Vagina (tissue), 2 donors: Measurements from ENCODE around the gene CCDC102B. TPM values are rescaled to one million over a fixed set of nuclear protein-coding genes. Genes with fewer than 3 reads are reported as not detected.

Source experiments
- DNase-seq, 2 donors: peaks; one replicate each; pipeline ENCODE4 v3.0.0-alpha.2; 2017; ENCODE audit errors: extremely low spot score in 2 of 2
- H3K27ac ChIP-seq: fragments of 200-600 bp; sonication (generic); one replicate; pipeline ENCODE4 v1.5.1; 2019
- H3K27me3 ChIP-seq: fragments of 200-600 bp; sonication (generic); one replicate; pipeline ENCODE4 v1.5.1; 2019
- H3K36me3 ChIP-seq, 2 donors: fragments of 200-600 bp; sonication (generic); one replicate each; pipeline ENCODE4 v1.5.1; 2017 to 2019
- H3K4me1 ChIP-seq: fragments of 200-600 bp; sonication (generic); one replicate; pipeline ENCODE4 v1.5.1; 2019
- H3K4me3 ChIP-seq, 2 donors: fragments of 200-600 bp; sonication (generic); 1 replicate in 1 of 2; 2 replicates in 1 of 2; pipeline ENCODE4 v1.5.1; 2016 to 2019
- H3K9me3 ChIP-seq: fragments of 200-600 bp; sonication (generic); one replicate; pipeline ENCODE4 v1.5.1; 2019
- POLR2A ChIP-seq, 2 donors: fragments of 450-650 bp; IDR thresholded peaks; one replicate each; pipeline ENCODE4 v1.6.1; 2017; ENCODE audit warnings: antibody characterized with exemption in 2 of 2, mild to moderate bottlenecking in 2 of 2, moderate library complexity in 2 of 2
- POLR2AphosphoS5 ChIP-seq, 2 donors: sonication (generic); formaldehyde crosslinking; IDR thresholded peaks; one replicate each; pipeline ENCODE4 v1.9.0; 2017; ENCODE audit warnings: antibody characterized with exemption in 2 of 2, mild to moderate bottlenecking in 2 of 2, low read depth in 1 of 2; ENCODE audit not compliant: insufficient read depth in 1 of 2
- intact Hi-C: fragments of 100-400 bp; cut with DNase I; formaldehyde crosslinking; loops from one replicate; pipeline ENCODE4 v1.15.1; 2023
- total RNA-seq: library from RNA; depleted of rRNA; stranded (reverse); fragments of >200 nt; gene quantifications from one replicate; pipeline ENCODE4 v1.2.3, GENCODE V29; 2016
- TF ChIP-seq, protein P1 (sequence below), 3 experiments: fragments of 450-650 bp in 2 of 3; fragments of 200-600 bp in 1 of 3; sonication (generic) in 1 of 3; IDR thresholded peaks; one replicate each; pipeline ENCODE4 v1.5.1; 2017 to 2019; ENCODE audit warnings: antibody characterized with exemption in 3 of 3, mild to moderate bottlenecking in 2 of 3, moderate library complexity in 2 of 3

Gene CCDC102B
- total RNA-seq, 1 donor from 2014 or later: 6.4 TPM

DNA sequence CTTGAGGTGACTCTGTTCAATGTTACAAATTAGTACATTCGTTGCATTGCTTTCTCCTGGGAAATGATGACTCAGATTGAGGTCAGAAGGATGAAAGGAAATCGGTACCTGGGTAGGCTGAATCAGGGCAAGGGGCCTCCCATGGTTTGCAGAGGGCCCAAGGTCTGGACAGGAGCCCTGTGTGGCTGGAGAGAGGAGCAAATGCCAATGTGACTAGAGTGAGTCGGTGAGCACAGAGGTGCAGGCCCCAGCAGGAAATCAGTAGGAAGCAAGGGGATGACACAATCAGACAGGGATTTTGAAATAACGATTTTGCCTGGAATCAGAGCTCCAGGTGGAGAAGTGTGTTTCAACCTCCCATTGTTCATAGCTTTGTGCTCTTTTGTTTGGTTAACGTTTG, 118.9 kb downstream of the CCDC102B start:
- Histone ChIP-seq H3K36me3 (no peaks in the 10 kb centered on the region), H3K4me3 (no peak overlapping the region), H3K27me3 (no peaks in the 10 kb centered on the region), H3K9me3 (no peaks in the 10 kb centered on the region), H3K27ac (no peak overlapping the region), H3K4me1 (no peaks in the 10 kb centered on the region)
- no peak for DNase-seq
- no peak for TF ChIP-seq POLR2AphosphoS5 (IDR thresholded peaks at IDR 0.05; ENCODE audit: insufficient read depth in 1 of 2, low read depth in 1 of 2)
- TF ChIP-seq, protein P1, sequence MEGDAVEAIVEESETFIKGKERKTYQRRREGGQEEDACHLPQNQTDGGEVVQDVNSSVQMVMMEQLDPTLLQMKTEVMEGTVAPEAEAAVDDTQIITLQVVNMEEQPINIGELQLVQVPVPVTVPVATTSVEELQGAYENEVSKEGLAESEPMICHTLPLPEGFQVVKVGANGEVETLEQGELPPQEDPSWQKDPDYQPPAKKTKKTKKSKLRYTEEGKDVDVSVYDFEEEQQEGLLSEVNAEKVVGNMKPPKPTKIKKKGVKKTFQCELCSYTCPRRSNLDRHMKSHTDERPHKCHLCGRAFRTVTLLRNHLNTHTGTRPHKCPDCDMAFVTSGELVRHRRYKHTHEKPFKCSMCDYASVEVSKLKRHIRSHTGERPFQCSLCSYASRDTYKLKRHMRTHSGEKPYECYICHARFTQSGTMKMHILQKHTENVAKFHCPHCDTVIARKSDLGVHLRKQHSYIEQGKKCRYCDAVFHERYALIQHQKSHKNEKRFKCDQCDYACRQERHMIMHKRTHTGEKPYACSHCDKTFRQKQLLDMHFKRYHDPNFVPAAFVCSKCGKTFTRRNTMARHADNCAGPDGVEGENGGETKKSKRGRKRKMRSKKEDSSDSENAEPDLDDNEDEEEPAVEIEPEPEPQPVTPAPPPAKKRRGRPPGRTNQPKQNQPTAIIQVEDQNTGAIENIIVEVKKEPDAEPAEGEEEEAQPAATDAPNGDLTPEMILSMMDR (IDR thresholded peaks at IDR 0.05): no peak
- TF ChIP-seq POLR2A (IDR thresholded peaks at IDR 0.05): no peak
- intact Hi-C loops: no loop called here

DNA sequence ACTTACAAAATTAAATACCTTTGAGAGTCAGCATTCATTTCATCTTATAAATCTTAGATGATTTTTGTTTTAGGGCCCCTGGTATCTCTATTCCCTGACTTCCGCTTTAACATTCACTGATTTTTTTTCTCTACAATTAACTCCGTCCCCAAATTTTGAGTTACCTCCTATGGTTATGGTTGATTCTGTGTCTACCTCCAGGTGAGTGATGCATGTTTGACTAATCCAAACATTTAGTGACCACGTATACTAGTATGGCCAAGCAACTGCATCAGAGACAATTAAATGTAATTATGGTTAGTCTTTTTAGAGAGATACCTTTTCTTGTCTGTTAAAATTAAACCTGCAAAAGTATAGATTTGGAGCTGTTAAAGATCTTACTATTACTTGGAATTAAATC, 120.3 kb downstream of the CCDC102B start:
- Histone ChIP-seq H3K36me3 (no peaks in the 10 kb centered on the region), H3K4me3 (no peak overlapping the region), H3K27ac (no peak overlapping the region), H3K27me3 (no peaks in the 10 kb centered on the region), H3K9me3 (no peaks in the 10 kb centered on the region), H3K4me1 (no peaks in the 10 kb centered on the region)
- TF ChIP-seq POLR2AphosphoS5 (IDR thresholded peaks at IDR 0.05; ENCODE audit: insufficient read depth in 1 of 2, low read depth in 1 of 2) (no peak), POLR2A (IDR thresholded peaks at IDR 0.05) (no peak)
- TF ChIP-seq, protein P1 (IDR thresholded peaks at IDR 0.05): no peak
- intact Hi-C loops: no loop called here
- DNase-seq: no peak

DNA sequence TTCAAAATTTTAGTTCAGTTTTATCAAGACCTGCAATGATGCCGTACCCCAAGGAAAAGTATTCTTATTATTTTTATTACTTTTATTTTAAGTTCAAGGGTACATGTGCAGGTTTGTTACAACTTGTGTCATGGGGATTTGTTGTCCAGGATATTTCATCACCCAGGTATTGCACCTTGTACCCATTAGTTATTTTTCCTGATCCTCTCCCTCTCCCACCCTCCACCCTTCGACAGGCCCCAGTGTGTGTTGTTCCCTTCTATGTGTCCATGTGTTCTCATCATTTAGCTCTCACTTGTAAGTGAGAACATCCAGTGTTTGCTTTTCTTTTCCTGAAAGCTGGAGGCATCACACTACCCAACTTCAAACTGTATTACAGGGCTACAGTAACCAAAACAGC, 122.0 kb downstream of the CCDC102B start:
- H3K4me3 ChIP-seq: no peak overlapping the region
- H3K27ac ChIP-seq: no peak overlapping the region
- H3K4me1 ChIP-seq: no peaks in the 10 kb centered on the region
- H3K27me3 ChIP-seq: no peaks in the 10 kb centered on the region
- no peak for DNase-seq
- H3K9me3 ChIP-seq: no peaks in the 10 kb centered on the region
- intact Hi-C loops: no loop called here
- no peaks in the 10 kb centered on the region for H3K36me3 ChIP-seq
- TF ChIP-seq POLR2AphosphoS5 (IDR thresholded peaks at IDR 0.05; ENCODE audit: insufficient read depth in 1 of 2, low read depth in 1 of 2) (no peak), POLR2A (IDR thresholded peaks at IDR 0.05) (no peak)
- TF ChIP-seq, protein P1 (IDR thresholded peaks at IDR 0.05): no peak

DNA sequence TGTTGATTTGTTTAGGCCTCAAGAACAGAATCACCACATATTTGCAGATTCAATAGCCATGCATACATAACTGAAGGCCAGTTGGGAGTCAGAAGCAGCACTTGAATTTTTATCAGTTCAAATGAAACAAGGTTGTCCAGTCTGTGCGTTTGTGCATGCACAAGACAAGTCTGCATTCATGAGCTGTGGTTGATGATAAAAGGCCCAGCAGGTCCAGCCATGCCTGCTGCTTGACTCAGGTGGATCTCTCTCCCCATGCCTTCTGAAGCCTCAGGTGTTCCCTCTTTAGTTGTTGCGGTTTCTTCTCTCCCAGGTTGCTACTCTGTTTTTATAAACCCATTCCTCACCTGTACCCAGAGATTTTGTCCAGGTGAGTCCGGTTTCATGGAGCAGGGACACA, 124.5 kb downstream of the CCDC102B start:
- H3K27me3 ChIP-seq: no peaks in the 10 kb centered on the region
- H3K4me3 ChIP-seq: no peak overlapping the region
- TF ChIP-seq POLR2A (IDR thresholded peaks at IDR 0.05) (no peak), POLR2AphosphoS5 (IDR thresholded peaks at IDR 0.05; ENCODE audit: insufficient read depth in 1 of 2, low read depth in 1 of 2) (no peak)
- TF ChIP-seq, protein P1 (IDR thresholded peaks at IDR 0.05): no peak
- no peaks in the 10 kb centered on the region for H3K36me3 ChIP-seq
- H3K27ac ChIP-seq: no peak overlapping the region
- intact Hi-C loops: no loop called here
- DNase-seq: no peak
- H3K4me1 ChIP-seq: no peaks in the 10 kb centered on the region
- H3K9me3 ChIP-seq: no peaks in the 10 kb centered on the region

DNA sequence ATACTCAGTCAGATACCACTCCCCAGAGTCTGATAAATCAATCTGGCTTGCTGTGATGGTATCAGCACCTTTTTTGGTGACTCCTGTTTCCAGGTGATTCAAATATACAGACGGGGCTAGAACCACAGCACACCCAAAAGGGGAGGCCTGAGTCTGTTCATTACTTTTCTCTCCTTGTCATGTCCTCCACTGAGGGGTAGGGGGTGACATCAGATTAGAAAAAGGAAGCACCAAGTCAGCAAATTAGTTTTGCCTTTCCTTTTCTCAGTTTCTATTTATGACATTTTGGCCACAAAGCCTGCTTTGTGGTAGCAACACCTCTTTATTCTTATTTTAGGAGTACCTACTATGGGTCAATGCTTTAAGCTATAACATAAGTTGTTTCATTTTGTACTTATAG, 127.4 kb downstream of the CCDC102B start:
- H3K27me3 ChIP-seq: no peaks in the 10 kb centered on the region
- H3K27ac ChIP-seq: no peak overlapping the region
- no peak overlapping the region for H3K4me3 ChIP-seq
- H3K9me3 ChIP-seq: no peaks in the 10 kb centered on the region
- no peaks in the 10 kb centered on the region for H3K36me3 ChIP-seq
- TF ChIP-seq POLR2AphosphoS5 (IDR thresholded peaks at IDR 0.05; ENCODE audit: insufficient read depth in 1 of 2, low read depth in 1 of 2) (no peak), POLR2A (IDR thresholded peaks at IDR 0.05) (no peak)
- TF ChIP-seq, protein P1 (IDR thresholded peaks at IDR 0.05): no peak
- intact Hi-C loops: no loop called here
- H3K4me1 ChIP-seq: no peaks in the 10 kb centered on the region
- no peak for DNase-seq
